HEK293 (cell line): ENCODE data around the gene NCKAP1.

Experiments used
- CTCF ChIA-PET: fragments of 350-600 bp; formaldehyde crosslinking; extraction: SDS; loops from one replicate; lab custom pipeline; 2021; ENCODE audit warnings: antibody characterized with exemption; lab: Yijun Ruan, JAX
- POLR2A ChIA-PET: fragments of 300-600 bp; formaldehyde crosslinking; extraction: SDS; loops from one replicate; lab custom pipeline; 2020; ENCODE audit warnings: antibody characterized with exemption, inconsistent platforms; lab: Yijun Ruan, JAX
- H3K27ac ChIP-seq: fragments of 200-500 bp; sonication (Bioruptor generic); 2 replicates; pipeline ENCODE4 v1.5.1; 2014; ENCODE audit warnings: low read depth, low read length, control low read depth, inconsistent platforms; ENCODE audit errors: extremely low read depth
- H3K36me3 ChIP-seq, 2 experiments: fragments of 200-500 bp in 1 of 2; sonication (Bioruptor generic) in 1 of 2; 1 replicate in 1 of 2; 2 replicates in 1 of 2; pipeline ENCODE4 v1.5.1; 2014 to 2017; ENCODE audit warnings: inconsistent platforms in 2 of 2, low read length in 2 of 2; ENCODE audit not compliant: control insufficient read depth in 2 of 2, insufficient read depth in 1 of 2
- H3K4me1 ChIP-seq: fragments of 200-500 bp; sonication (Bioruptor generic); 2 replicates; pipeline ENCODE4 v1.5.1; 2014; ENCODE audit warnings: mild to moderate bottlenecking, low read length, inconsistent platforms; ENCODE audit not compliant: control insufficient read depth, insufficient read depth
- H3K4me3 ChIP-seq: 2 replicates; pipeline ENCODE4 v1.5.1; 2011; ENCODE audit warnings: low read depth, mild to moderate bottlenecking, control low read depth, low read length, moderate library complexity
- H3K9me3 ChIP-seq: fragments of 200-500 bp; sonication (Bioruptor generic); 2 replicates; pipeline ENCODE4 v1.5.1; 2014; ENCODE audit warnings: low read depth, low read length, inconsistent platforms; ENCODE audit not compliant: control insufficient read depth, insufficient read depth
- IKZF3 ChIP-seq: fragments of 450-650 bp; IDR thresholded peaks from 2 replicates; pipeline ENCODE4 v1.5.0; 2018; ENCODE audit warnings: missing biosample characterization, mild to moderate bottlenecking, missing genetic modification characterization, moderate library complexity
- MEIS1 ChIP-seq: sonication (generic); formaldehyde crosslinking; IDR thresholded peaks from 2 replicates; pipeline ENCODE4 v1.8.1; 2022; ENCODE audit warnings: missing genetic modification reagents, mild to moderate bottlenecking, borderline replicate concordance
- MYNN ChIP-seq: fragments of 450-650 bp; formaldehyde crosslinking; IDR thresholded peaks from 2 replicates; pipeline ENCODE4 v1.5.1; 2016; ENCODE audit warnings: missing biosample characterization, missing genetic modification characterization, borderline replicate concordance
- SP7 ChIP-seq: fragments of 450-650 bp; formaldehyde crosslinking; IDR thresholded peaks from 2 replicates; pipeline ENCODE4 v1.5.1; 2016; ENCODE audit warnings: missing biosample characterization, missing genetic modification characterization
- ZBTB17 ChIP-seq: fragments of 450-650 bp; formaldehyde crosslinking; IDR thresholded peaks from 2 replicates; pipeline ENCODE4 v1.5.1; 2016; ENCODE audit warnings: missing biosample characterization, missing genetic modification characterization
- ZBTB20 ChIP-seq: fragments of 450-650 bp; formaldehyde crosslinking; IDR thresholded peaks from 2 replicates; pipeline ENCODE4 v1.5.1; 2016; ENCODE audit warnings: missing biosample characterization, missing genetic modification characterization
- ZNF10 ChIP-seq: fragments of 450-650 bp; formaldehyde crosslinking; IDR thresholded peaks from 2 replicates; pipeline ENCODE4 v1.5.1; 2017; ENCODE audit warnings: missing biosample characterization, missing genetic modification characterization
- ZNF114 ChIP-seq: fragments of 450-650 bp; formaldehyde crosslinking; IDR thresholded peaks from 2 replicates; pipeline ENCODE4 v1.5.0; 2017; ENCODE audit warnings: missing biosample characterization, missing genetic modification characterization
- ZNF239 ChIP-seq: fragments of 450-650 bp; formaldehyde crosslinking; IDR thresholded peaks from 2 replicates; pipeline ENCODE4 v1.5.1; 2016; ENCODE audit warnings: missing biosample characterization, missing genetic modification characterization
- ZNF423 ChIP-seq: fragments of 450-650 bp; formaldehyde crosslinking; IDR thresholded peaks from 2 replicates; pipeline ENCODE4 v1.5.1; 2016; ENCODE audit warnings: missing biosample characterization, missing genetic modification characterization
- ZNF48 ChIP-seq: fragments of 450-650 bp; formaldehyde crosslinking; IDR thresholded peaks from 2 replicates; pipeline ENCODE4 v1.5.1; 2016; ENCODE audit warnings: missing biosample characterization, missing genetic modification characterization
- TF ChIP-seq, protein P1 (sequence below): fragments of 450-650 bp; formaldehyde crosslinking; IDR thresholded peaks from 2 replicates; pipeline ENCODE4 v1.5.1; 2016; ENCODE audit warnings: missing biosample characterization, missing genetic modification characterization
- TF ChIP-seq, protein P2 (sequence below): fragments of 450-650 bp; formaldehyde crosslinking; conservative IDR thresholded peaks from 2 replicates; pipeline ENCODE4 v1.5.1; 2016; ENCODE audit warnings: low read depth, missing biosample characterization, missing genetic modification characterization
- TF ChIP-seq, protein P3 (sequence below): fragments of 450-650 bp; formaldehyde crosslinking; IDR thresholded peaks from 2 replicates; pipeline ENCODE4 v1.5.1; 2016; ENCODE audit warnings: missing biosample characterization, missing genetic modification characterization

NCKAP1 gene

DNA sequence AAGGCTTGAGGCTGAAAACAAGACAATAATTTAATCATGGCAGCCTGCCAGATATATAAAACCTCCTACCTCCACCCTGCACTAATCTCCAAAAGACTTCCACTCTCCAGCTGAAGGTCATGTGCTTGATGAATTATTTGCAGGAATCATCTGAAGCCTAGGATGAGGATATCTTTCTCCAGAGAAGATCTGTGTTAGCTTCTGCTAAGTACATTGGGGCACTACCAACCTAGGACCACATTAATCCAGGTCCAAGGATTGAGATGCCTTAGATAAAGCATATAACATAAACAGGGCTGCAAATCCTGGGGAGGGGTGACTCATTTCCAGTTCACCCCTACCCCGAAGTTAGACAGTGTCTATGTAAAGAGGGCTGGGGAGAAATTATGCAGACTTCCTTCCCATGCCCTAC lies 91.3 kb downstream of the NCKAP1 start (continued):
- TF ChIP-seq, protein P1, sequence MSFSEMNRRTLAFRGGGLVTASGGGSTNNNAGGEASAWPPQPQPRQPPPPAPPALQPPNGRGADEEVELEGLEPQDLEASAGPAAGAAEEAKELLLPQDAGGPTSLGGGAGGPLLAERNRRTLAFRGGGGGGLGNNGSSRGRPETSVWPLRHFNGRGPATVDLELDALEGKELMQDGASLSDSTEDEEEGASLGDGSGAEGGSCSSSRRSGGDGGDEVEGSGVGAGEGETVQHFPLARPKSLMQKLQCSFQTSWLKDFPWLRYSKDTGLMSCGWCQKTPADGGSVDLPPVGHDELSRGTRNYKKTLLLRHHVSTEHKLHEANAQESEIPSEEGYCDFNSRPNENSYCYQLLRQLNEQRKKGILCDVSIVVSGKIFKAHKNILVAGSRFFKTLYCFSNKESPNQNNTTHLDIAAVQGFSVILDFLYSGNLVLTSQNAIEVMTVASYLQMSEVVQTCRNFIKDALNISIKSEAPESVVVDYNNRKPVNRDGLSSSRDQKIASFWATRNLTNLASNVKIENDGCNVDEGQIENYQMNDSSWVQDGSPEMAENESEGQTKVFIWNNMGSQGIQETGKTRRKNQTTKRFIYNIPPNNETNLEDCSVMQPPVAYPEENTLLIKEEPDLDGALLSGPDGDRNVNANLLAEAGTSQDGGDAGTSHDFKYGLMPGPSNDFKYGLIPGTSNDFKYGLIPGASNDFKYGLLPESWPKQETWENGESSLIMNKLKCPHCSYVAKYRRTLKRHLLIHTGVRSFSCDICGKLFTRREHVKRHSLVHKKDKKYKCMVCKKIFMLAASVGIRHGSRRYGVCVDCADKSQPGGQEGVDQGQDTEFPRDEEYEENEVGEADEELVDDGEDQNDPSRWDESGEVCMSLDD (tag by site-specific recombination), result no peak
- TF ChIP-seq ZNF114 (tag by site-specific recombination) (no peak), MEIS1 (CRISPR knock-in tag) (no peak), MYNN (tag by site-specific recombination) (no peak), ZNF48 (tag by site-specific recombination) (no peak), ZBTB20 (tag by site-specific recombination) (0 out of 2 replicates have a peak, but pooled peaks have one; percentile 8), ZBTB17 (0 out of 2 replicates have a peak, but pooled peaks have one; percentile 24), ZNF239 (tag by site-specific recombination) (no peak), IKZF3 (tag by site-specific recombination) (0 out of 2 replicates have a peak, but pooled peaks have one; percentile 14), SP7 (tag by site-specific recombination) (0 out of 2 replicates have a peak, but pooled peaks have one; percentile 34)
- TF ChIP-seq, protein P2, sequence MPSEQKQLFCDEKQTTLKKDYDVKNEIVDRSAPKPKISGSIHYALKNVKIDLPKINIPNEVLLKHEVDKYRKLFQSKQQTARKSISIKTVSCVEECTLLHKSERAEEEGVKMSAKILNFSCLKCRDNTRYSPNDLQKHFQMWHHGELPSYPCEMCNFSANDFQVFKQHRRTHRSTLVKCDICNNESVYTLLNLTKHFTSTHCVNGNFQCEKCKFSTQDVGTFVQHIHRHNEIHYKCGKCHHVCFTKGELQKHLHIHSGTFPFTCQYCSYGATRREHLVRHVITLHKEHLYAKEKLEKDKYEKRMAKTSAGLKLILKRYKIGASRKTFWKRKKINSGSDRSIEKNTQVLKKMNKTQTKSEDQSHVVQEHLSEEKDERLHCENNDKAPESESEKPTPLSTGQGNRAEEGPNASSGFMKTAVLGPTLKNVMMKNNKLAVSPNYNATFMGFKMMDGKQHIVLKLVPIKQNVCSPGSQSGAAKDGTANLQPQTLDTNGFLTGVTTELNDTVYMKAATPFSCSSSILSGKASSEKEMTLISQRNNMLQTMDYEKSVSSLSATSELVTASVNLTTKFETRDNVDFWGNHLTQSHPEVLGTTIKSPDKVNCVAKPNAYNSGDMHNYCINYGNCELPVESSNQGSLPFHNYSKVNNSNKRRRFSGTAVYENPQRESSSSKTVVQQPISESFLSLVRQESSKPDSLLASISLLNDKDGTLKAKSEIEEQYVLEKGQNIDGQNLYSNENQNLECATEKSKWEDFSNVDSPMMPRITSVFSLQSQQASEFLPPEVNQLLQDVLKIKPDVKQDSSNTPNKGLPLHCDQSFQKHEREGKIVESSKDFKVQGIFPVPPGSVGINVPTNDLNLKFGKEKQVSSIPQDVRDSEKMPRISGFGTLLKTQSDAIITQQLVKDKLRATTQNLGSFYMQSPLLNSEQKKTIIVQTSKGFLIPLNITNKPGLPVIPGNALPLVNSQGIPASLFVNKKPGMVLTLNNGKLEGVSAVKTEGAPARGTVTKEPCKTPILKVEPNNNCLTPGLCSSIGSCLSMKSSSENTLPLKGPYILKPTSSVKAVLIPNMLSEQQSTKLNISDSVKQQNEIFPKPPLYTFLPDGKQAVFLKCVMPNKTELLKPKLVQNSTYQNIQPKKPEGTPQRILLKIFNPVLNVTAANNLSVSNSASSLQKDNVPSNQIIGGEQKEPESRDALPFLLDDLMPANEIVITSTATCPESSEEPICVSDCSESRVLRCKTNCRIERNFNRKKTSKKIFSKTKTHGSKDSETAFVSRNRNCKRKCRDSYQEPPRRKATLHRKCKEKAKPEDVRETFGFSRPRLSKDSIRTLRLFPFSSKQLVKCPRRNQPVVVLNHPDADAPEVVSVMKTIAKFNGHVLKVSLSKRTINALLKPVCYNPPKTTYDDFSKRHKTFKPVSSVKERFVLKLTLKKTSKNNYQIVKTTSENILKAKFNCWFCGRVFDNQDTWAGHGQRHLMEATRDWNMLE (tag by site-specific recombination), result no peak
- TF ChIP-seq, protein P3, sequence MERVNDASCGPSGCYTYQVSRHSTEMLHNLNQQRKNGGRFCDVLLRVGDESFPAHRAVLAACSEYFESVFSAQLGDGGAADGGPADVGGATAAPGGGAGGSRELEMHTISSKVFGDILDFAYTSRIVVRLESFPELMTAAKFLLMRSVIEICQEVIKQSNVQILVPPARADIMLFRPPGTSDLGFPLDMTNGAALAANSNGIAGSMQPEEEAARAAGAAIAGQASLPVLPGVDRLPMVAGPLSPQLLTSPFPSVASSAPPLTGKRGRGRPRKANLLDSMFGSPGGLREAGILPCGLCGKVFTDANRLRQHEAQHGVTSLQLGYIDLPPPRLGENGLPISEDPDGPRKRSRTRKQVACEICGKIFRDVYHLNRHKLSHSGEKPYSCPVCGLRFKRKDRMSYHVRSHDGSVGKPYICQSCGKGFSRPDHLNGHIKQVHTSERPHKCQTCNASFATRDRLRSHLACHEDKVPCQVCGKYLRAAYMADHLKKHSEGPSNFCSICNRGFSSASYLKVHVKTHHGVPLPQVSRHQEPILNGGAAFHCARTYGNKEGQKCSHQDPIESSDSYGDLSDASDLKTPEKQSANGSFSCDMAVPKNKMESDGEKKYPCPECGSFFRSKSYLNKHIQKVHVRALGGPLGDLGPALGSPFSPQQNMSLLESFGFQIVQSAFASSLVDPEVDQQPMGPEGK (tag by site-specific recombination), result no peak

DNA sequence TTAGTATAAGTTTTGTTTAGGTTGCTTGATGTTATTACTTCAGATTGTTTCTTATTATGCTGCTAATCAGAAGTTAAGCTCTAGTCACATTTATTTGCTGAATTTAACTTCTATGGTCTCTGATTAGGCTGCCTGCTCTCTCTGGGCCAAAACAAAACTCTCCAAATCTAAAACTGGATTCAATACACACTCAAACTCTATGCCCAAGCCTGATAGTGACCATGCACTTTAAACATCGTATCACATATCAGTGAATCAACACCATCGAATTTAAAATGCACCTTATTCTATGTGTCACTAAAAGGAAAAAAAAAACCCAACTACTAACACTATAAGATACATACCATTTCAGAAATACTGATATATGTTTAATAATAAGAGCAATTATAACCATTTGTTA lies 94.9 kb downstream of the NCKAP1 start:
- Histone ChIP-seq H3K4me1 (no peaks in the 10 kb centered on the region), H3K27ac (no peak overlapping the region), H3K9me3 (no peaks in the 10 kb centered on the region)
- CTCF ChIA-PET, result interaction anchor here (0.7 kb wide), 1 partner anchor 14 kb away, joined by 4 read pairs; no protein-coding TSS in a partner anchor
- no peak for TF ChIP-seq ZNF114 (tag by site-specific recombination)
- no peak for TF ChIP-seq ZNF10 (tag by site-specific recombination)
- TF ChIP-seq ZNF423 (tag by site-specific recombination), result no peak
- TF ChIP-seq, all 188 proteins: peak for 0
- POLR2A ChIA-PET, result no interaction called here
- Histone ChIP-seq H3K36me3 (peaks cover 0 to 46% of the 10 kb centered on the region in 2 experiments; a peak in 2 of 3 replicates), H3K4me3 (no peak overlapping the region)
